ENCODE results near the gene KCNK13.

DNA sequence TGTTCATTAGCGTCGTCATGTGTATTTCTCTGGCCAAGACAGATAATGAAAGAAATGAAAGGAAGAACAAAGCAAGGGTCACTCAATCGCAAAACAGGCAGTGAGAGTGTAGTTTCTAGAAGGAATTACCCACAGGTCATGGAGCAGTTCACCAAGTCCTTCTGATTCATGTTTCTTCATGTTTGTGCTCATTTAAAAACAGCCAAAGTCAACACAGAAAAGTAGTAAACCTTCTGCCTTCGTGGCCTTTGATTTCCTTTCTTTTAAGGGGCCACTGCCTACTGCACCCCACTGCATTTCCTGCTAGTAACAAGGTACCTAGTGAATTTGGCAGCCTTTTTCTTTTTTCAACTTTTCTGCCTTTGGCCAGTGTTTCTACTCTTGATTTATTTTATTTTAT, 75.1 kb downstream of the KCNK13 start:
- TF ChIP-seq, protein P1, sequence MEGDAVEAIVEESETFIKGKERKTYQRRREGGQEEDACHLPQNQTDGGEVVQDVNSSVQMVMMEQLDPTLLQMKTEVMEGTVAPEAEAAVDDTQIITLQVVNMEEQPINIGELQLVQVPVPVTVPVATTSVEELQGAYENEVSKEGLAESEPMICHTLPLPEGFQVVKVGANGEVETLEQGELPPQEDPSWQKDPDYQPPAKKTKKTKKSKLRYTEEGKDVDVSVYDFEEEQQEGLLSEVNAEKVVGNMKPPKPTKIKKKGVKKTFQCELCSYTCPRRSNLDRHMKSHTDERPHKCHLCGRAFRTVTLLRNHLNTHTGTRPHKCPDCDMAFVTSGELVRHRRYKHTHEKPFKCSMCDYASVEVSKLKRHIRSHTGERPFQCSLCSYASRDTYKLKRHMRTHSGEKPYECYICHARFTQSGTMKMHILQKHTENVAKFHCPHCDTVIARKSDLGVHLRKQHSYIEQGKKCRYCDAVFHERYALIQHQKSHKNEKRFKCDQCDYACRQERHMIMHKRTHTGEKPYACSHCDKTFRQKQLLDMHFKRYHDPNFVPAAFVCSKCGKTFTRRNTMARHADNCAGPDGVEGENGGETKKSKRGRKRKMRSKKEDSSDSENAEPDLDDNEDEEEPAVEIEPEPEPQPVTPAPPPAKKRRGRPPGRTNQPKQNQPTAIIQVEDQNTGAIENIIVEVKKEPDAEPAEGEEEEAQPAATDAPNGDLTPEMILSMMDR (IDR thresholded peaks at IDR 0.05; ENCODE audit: insufficient read depth, low read length): no peak
- TF ChIP-seq POLR2AphosphoS5 (IDR thresholded peaks at IDR 0.05; ENCODE audit: low read depth) (no peak), GABPA (IDR thresholded peaks at IDR 0.05; ENCODE audit: low read depth) (no peak)
- TF ChIP-seq, protein P2, sequence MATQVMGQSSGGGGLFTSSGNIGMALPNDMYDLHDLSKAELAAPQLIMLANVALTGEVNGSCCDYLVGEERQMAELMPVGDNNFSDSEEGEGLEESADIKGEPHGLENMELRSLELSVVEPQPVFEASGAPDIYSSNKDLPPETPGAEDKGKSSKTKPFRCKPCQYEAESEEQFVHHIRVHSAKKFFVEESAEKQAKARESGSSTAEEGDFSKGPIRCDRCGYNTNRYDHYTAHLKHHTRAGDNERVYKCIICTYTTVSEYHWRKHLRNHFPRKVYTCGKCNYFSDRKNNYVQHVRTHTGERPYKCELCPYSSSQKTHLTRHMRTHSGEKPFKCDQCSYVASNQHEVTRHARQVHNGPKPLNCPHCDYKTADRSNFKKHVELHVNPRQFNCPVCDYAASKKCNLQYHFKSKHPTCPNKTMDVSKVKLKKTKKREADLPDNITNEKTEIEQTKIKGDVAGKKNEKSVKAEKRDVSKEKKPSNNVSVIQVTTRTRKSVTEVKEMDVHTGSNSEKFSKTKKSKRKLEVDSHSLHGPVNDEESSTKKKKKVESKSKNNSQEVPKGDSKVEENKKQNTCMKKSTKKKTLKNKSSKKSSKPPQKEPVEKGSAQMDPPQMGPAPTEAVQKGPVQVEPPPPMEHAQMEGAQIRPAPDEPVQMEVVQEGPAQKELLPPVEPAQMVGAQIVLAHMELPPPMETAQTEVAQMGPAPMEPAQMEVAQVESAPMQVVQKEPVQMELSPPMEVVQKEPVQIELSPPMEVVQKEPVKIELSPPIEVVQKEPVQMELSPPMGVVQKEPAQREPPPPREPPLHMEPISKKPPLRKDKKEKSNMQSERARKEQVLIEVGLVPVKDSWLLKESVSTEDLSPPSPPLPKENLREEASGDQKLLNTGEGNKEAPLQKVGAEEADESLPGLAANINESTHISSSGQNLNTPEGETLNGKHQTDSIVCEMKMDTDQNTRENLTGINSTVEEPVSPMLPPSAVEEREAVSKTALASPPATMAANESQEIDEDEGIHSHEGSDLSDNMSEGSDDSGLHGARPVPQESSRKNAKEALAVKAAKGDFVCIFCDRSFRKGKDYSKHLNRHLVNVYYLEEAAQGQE (IDR thresholded peaks at IDR 0.05; ENCODE audit: insufficient replicate concordance, low read depth): no peak
